Measurements from ENCODE around the gene SCTR. TPM values are rescaled to one million over a fixed set of nuclear protein-coding genes. Genes with fewer than 3 reads are reported as not detected.

The SCTR gene
- total RNA-seq, 1 experiment from 2014 or later = not detected

DNA sequence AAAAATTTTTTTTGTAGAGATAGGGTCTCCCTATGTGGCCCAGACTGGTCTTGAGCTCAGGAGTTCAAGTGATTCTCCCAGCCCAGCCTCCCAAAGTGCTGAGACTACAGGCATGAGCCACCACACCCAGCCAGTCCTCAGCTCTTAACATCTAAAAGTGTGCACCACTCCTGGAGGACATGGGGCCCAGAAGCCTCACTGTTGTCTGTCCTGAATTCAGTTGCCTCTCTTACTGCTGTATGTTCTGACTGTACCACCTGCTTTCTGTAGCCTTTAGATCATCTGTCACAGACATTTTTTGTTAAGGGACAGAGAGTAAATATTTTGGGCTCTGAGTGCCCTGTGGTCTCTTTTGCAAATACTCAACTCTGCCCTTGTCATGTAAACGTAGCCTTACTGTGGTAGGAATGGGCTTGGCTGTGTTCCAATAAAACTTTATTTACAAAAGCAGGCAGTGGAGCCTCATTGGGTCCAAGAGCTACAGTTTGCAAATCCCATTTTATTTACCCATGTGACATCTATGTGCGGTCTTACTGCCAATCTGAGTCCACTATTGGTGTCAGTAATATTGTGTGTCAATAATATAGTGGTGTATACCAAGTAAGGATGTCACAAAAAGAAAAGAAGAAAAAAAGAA lies 54.5 kb downstream of the SCTR start:
- Histone ChIP-seq H3K27me3 (replicated peaks) (0 out of 2 replicates have a peak, but pooled peaks cover 3% of the 10 kb centered on the region), H3K4me3 (no peak overlapping the region), H3K27ac (no peak overlapping the region), H3K9me3 (replicated peaks) (no peaks in the 10 kb centered on the region), H3K36me3 (no peaks in the 10 kb centered on the region), H3K4me1 (replicated peaks) (no peaks in the 10 kb centered on the region)
- DNase-seq (ENCODE audit: low read depth in 1 of 2, low spot score in 2 of 2) = no peak

DNA sequence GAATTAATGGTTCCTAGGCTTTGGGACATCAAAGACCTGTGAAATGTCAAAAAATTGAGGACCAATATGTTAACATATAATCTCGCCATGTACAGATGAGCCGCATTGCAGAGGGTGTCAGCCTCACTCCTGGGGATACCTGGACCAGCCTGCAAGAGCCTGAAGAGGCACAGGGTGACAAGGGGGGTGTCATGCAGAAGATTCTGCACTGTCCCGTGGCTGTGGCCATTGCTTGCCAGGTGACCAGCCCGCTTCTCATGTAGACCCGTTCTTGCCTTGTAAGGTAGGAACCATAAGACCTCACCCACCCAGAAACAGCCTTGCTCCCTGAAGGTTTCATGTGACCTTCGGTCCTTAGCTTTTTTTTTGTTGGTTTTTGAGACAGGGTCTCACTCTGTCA lies 55.2 kb downstream of the SCTR start:
- no peak for DNase-seq (ENCODE audit: low read depth in 1 of 2, low spot score in 2 of 2)
- Histone ChIP-seq H3K9me3 (replicated peaks) (no peaks in the 10 kb centered on the region), H3K4me1 (replicated peaks) (no peaks in the 10 kb centered on the region), H3K36me3 (no peaks in the 10 kb centered on the region), H3K4me3 (no peak overlapping the region), H3K27me3 (replicated peaks) (0 out of 2 replicates have a peak, but pooled peaks cover 3% of the 10 kb centered on the region), H3K27ac (no peak overlapping the region)

DNA sequence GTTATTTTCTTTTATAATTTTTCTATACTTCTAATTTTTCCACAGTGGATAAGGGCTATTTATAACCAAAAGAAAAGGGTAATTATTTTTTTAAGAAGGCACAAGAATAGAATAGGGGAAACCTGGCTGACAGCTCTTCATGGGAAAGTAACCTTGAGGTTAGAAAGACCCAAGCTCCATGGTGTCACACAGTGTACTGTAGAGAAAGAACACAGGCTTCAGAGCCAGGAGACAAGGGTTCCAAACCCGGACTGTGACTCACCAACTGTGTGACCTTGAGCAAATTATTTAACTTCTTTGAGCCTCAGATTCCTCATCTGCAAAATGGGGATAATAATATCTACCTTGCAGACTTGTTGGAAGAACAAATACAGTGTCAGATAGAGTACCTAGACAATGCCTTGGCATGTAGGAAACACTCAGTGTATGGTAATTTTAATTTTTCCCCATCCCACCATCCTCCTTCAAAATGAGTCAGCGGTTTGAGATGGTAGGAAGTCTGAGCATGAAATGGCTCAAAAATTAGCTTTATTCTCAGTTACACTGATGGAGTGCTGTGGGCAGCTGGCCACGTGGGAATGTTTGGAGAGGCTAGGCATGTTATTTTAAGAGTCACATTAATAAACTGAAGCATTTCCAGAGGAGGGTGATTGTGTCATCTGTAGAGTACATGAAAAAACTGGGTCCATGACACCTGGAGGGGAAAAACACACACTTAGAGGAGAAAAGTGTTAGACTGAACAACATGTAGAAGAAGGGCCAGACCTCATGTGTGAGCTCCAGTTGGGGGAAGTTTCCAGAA lies 55.9 kb downstream of the SCTR start:
- Histone ChIP-seq H3K4me3 (no peak overlapping the region), H3K27me3 (replicated peaks) (0 out of 2 replicates have a peak, but pooled peaks cover 3% of the 10 kb centered on the region), H3K4me1 (replicated peaks) (no peaks in the 10 kb centered on the region), H3K36me3 (no peaks in the 10 kb centered on the region), H3K27ac (no peak overlapping the region), H3K9me3 (replicated peaks) (no peaks in the 10 kb centered on the region)
- DNase-seq (ENCODE audit: low read depth in 1 of 2, low spot score in 2 of 2) = no peak

DNA sequence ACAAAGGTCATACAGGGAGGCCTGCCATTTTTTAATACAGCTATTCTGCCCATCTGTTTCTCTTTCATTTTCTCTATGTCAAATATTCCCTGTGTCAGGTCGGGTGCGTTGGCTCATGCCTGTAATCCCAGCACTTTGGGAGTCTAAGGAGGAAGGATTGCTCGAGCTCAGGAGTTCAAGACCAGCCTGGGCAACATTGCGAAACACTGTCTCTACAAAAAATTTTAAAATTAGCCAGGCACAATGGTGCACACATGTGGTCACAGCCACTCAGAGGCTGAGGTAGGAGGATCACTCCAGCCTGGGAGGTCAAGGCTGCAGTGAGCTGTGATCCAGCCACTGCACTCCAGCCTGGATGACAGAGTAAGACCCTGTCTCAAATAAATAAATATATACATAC lies 57.9 kb downstream of the SCTR start:
- H3K27ac ChIP-seq = no peak overlapping the region
- H3K4me1 ChIP-seq (replicated peaks) = no peaks in the 10 kb centered on the region
- H3K4me3 ChIP-seq = no peak overlapping the region
- no peaks in the 10 kb centered on the region for H3K36me3 ChIP-seq
- no peaks in the 10 kb centered on the region for H3K9me3 ChIP-seq (replicated peaks)
- H3K27me3 ChIP-seq (replicated peaks) = 0 out of 2 replicates have a peak, but pooled peaks cover 3% of the 10 kb centered on the region
- DNase-seq (ENCODE audit: low read depth in 1 of 2, low spot score in 2 of 2) = no peak

DNA sequence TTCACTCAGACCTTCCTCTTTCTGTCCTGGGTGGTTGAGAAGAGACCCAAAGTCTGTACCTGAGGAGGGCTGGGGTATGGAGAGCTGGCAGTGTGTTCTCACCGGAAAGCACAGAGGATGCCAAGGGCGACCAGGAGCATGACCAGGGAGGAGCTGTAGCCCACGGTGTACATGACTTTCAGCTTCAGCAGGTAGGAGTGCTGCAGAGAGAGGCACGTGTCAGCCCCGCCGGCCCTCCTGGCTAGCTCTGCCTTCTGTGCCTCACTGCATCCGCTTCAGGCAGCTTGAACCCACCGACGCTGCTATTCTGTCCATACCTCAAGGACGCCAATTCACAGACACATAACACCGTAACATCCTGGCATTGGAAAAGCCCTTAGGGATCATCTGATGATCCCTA lies 58.6 kb downstream of the SCTR start:
- H3K27me3 ChIP-seq (replicated peaks) = 0 out of 2 replicates have a peak, but pooled peaks cover 3% of the 10 kb centered on the region
- H3K4me3 ChIP-seq = no peak overlapping the region
- H3K27ac ChIP-seq = no peak overlapping the region
- no peaks in the 10 kb centered on the region for H3K9me3 ChIP-seq (replicated peaks)
- no peaks in the 10 kb centered on the region for H3K4me1 ChIP-seq (replicated peaks)
- DNase-seq (ENCODE audit: low read depth in 1 of 2, low spot score in 2 of 2) = no peak
- H3K36me3 ChIP-seq = no peaks in the 10 kb centered on the region

DNA sequence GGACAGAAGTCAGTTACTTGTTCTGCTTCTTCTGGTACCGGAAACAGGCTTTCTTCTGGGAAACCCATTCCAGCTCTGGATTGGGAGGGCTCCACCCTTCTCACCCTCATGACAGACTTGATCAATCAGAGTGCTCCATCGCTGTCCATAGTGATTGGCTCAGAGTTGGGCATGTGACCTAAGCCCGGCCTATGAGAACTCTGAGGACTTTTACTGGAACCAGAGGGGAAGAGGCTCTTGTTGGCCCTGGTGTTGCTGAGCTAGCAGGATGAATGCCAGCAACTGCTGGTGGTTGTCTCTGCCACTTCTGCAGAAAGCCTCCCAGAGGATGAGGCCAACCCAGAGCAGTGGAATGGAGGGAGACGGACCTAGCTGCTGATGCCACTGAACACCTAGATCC lies 59.3 kb downstream of the SCTR start:
- Histone ChIP-seq H3K27ac (no peak overlapping the region), H3K4me1 (replicated peaks) (no peaks in the 10 kb centered on the region), H3K9me3 (replicated peaks) (no peaks in the 10 kb centered on the region), H3K27me3 (replicated peaks) (0 out of 2 replicates have a peak, but pooled peaks cover 3% of the 10 kb centered on the region), H3K4me3 (no peak overlapping the region), H3K36me3 (no peaks in the 10 kb centered on the region)
- no peak for DNase-seq (ENCODE audit: low read depth in 1 of 2, low spot score in 2 of 2)

DNA sequence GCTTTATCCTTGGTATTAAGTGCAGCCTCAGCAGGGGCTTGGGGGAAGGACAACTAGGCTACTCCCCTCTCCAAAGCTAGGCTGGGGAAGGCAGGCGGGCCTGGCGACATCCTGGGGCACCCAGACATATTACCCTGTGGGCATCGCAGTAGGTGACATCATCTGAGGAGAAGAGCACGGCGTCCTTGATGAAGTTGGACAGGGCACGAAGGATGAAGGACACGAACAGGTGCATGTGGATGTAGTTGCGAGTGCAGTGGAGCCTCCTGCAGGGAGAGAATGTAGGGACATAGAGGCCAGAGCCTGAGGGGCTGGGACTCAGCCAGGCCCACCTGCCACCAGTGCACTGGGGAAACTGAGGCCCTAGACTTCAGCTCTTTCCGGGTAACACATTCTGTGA lies 60.3 kb downstream of the SCTR start:
- Histone ChIP-seq H3K36me3 (no peaks in the 10 kb centered on the region), H3K27ac (no peak overlapping the region), H3K27me3 (replicated peaks) (0 out of 2 replicates have a peak, but pooled peaks cover 3% of the 10 kb centered on the region), H3K4me1 (replicated peaks) (no peaks in the 10 kb centered on the region), H3K9me3 (replicated peaks) (no peaks in the 10 kb centered on the region), H3K4me3 (no peak overlapping the region)
- DNase-seq (ENCODE audit: low read depth in 1 of 2, low spot score in 2 of 2) = no peak

DNA sequence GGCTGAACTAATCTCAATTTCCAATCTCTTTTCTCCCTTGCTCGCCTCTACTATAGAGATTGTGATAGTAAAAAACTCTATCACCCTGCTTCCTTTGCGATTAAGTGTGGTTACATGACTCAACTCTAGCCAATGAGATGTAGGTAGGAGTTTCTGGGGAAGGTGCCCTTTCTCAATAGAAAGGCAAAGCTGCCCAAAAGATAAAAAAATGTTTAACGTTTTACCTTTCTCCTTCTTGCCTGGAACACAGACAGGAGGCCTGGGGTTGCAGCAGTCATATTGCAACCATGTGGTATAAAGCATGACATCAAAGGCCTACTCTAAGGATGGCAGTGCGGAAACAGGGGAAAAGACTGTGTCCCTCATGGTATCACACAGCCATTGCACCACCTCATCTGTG lies 61.1 kb downstream of the SCTR start:
- no peak overlapping the region for H3K4me3 ChIP-seq
- H3K27ac ChIP-seq = no peak overlapping the region
- no peaks in the 10 kb centered on the region for H3K27me3 ChIP-seq (replicated peaks)
- no peaks in the 10 kb centered on the region for H3K4me1 ChIP-seq (replicated peaks)
- no peaks in the 10 kb centered on the region for H3K9me3 ChIP-seq (replicated peaks)
- H3K36me3 ChIP-seq = no peaks in the 10 kb centered on the region
- DNase-seq (ENCODE audit: low read depth in 1 of 2, low spot score in 2 of 2) = no peak

DNA sequence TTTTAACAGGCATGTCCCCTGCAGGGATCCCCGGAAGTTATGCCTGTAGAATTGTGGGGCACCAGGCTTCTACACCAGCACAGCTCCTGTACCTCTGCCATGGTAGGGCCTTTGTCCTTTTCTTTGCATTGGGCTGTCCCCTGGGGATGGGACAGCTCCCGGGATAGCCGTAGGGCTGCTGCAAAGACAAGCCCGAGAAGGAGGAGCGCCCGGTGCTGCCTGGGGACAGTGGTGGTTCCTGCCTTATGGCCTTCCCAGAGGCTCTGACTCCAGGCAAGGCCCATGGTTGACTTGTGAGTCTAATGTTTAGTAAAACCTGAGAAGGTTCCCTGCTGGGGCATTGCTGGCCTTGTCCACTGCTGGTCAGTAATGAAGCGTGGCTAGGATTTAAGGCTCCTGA lies 61.7 kb downstream of the SCTR start:
- H3K4me3 ChIP-seq = no peak overlapping the region
- no peaks in the 10 kb centered on the region for H3K4me1 ChIP-seq (replicated peaks)
- no peaks in the 10 kb centered on the region for H3K27me3 ChIP-seq (replicated peaks)
- H3K27ac ChIP-seq = no peak overlapping the region
- no peak for DNase-seq (ENCODE audit: low read depth in 1 of 2, low spot score in 2 of 2)
- no peaks in the 10 kb centered on the region for H3K36me3 ChIP-seq
- no peaks in the 10 kb centered on the region for H3K9me3 ChIP-seq (replicated peaks)

DNA sequence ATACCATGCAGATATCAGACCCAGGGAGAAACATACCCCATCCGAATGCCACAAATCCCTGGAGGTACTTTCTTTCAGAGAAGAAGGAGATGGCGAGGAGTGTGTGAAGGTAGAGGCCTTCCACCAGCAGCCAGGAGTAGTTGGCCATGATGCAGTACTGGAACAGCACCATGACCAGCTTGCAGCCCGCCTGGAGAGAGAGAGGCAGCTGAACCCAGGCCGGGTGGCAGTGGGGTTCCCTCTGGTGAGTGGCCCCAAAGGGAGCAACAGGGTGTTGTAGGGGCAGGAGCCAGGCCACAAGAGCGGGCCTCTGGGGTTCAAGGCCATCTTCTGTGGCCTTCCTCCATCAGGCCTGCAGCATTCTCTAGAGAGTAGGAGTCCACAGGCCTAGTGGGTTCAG lies 62.5 kb downstream of the SCTR start:
- no peaks in the 10 kb centered on the region for H3K9me3 ChIP-seq (replicated peaks)
- H3K36me3 ChIP-seq = no peaks in the 10 kb centered on the region
- H3K4me1 ChIP-seq (replicated peaks) = no peaks in the 10 kb centered on the region
- no peaks in the 10 kb centered on the region; the same call in 1 of the 2 replicates for H3K27me3 ChIP-seq (replicated peaks)
- DNase-seq (ENCODE audit: low read depth in 1 of 2, low spot score in 2 of 2) = no peak
- no peak overlapping the region for H3K4me3 ChIP-seq
- H3K27ac ChIP-seq = no peak overlapping the region

DNA sequence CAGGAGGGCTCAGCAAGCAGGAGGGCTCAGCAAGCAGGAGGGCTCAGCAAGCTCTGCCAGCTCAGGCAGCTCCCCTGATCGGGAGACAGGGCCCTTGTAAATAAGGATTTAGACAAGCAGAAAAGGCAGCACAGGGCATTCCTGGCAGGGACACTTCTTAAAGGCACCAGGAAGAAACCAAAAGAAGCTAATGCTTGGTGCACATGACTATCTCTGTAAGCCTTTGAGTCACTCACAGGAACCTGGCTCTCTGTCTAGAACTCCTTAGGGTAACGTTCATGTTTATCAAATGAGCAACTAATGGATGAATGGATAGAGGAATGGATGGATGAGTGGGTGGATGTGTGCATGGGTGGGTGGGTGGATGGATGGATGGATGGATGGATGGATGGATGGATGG lies 64.2 kb downstream of the SCTR start:
- H3K27me3 ChIP-seq (replicated peaks) = peaks cover 5% of the 10 kb centered on the region; the same call in 1 of the 2 replicates
- no peaks in the 10 kb centered on the region for H3K9me3 ChIP-seq (replicated peaks)
- H3K4me3 ChIP-seq = no peak overlapping the region
- H3K36me3 ChIP-seq = no peaks in the 10 kb centered on the region
- no peak overlapping the region for H3K27ac ChIP-seq
- no peaks in the 10 kb centered on the region for H3K4me1 ChIP-seq (replicated peaks)
- DNase-seq (ENCODE audit: low read depth in 1 of 2, low spot score in 2 of 2) = no peak

DNA sequence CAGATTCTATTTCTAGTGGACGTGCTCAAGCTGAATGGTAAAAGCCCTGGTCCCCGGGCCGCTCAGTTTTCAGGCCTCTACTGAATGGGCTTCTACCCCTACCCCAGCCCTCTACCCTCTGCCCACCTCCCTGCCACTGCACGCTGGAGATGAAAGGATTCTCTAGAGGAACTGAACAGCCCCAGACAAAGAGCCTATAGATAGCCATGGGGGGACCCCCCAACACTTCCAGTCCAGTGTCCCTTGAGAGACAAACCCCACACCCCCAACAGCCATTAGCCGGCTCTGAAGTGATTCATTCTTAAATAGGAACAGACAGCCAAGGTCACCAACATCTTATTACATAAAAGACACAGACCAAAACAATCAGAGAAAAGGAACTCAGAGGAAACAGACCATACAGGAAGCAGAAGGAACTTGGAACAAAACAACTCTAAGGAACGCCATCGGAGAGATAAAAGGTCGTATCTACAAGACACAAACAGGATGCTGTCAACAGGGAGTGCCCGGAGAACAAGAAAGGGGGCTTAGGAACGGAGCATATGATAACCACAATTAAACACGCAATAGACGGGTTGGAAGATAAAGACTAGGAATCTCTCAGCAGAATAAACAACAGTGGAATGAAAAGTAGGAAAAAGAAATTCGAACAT lies 69.1 kb downstream of the SCTR start:
- Histone ChIP-seq H3K27ac (no peak overlapping the region), H3K4me1 (replicated peaks) (no peaks in the 10 kb centered on the region), H3K36me3 (no peaks in the 10 kb centered on the region), H3K27me3 (replicated peaks) (peaks cover 5% of the 10 kb centered on the region; the same call in 1 of the 2 replicates), H3K9me3 (replicated peaks) (no peaks in the 10 kb centered on the region), H3K4me3 (no peak overlapping the region)
- DNase-seq (ENCODE audit: low read depth in 1 of 2, low spot score in 2 of 2) = no peak

DNA sequence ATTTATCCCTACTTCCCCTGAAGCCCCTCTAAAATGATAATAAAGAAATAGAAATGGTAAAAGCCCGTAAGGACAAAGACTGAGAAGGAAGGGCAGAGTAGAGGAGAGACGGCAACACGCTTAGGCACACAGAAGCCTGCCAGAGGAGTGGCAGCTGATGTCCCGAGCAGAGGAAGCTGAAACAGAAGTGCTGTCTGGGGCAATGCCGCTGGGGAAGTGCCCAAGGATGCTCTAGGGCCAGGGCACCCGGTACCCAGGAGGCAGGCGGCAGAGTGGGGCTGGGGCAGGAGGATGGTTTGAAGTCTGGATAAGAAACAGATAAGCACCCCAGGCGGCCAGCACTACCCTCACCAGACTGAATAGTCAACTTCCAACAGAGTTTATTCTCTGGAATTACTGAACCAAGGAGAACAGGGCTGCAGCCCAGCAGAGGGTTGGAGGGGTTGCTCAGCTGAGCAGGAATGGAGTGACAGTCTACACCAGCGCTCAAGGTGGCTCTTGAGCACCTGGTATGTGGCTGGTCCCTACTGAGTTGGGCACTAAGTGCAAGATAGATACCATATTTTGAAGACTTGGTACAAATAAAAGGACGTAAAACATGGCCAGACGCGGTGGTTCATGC lies 70.2 kb downstream of the SCTR start:
- Histone ChIP-seq H3K36me3 (no peaks in the 10 kb centered on the region), H3K27ac (no peak overlapping the region), H3K9me3 (replicated peaks) (no peaks in the 10 kb centered on the region), H3K27me3 (replicated peaks) (peaks cover 5% of the 10 kb centered on the region; the same call in 1 of the 2 replicates), H3K4me1 (replicated peaks) (no peaks in the 10 kb centered on the region), H3K4me3 (no peak overlapping the region)
- no peak for DNase-seq (ENCODE audit: low read depth in 1 of 2, low spot score in 2 of 2)
